HepG2 (cell line): ENCODE results near the gene RING1. TPM values are rescaled to one million over a fixed set of nuclear protein-coding genes. Genes with fewer than 3 reads are reported as not detected.
A peak's percentile ranks its signal among the peaks of the same experiment; 100 is the strongest.

Experiments used
- ARID3A ChIP-seq: IDR thresholded peaks from 2 replicates; pipeline ENCODE4 v1.6.1; 2012; ENCODE audit warnings: low read depth, low read length, improper control_type of control experiment
- ATF3 ChIP-seq: sonication (generic); formaldehyde crosslinking; IDR thresholded peaks from 2 replicates; pipeline ENCODE4 v1.4.0; 2020; ENCODE audit warnings: missing genetic modification reagents
- ATF5 ChIP-seq: sonication (generic); formaldehyde crosslinking; IDR thresholded peaks from 2 replicates; pipeline ENCODE4 v1.4.0; 2020; ENCODE audit warnings: mild to moderate bottlenecking, low read depth, missing genetic modification reagents
- CBFB ChIP-seq: sonication (generic); formaldehyde crosslinking; IDR thresholded peaks from 2 replicates; pipeline ENCODE4 v1.4.0; 2020; ENCODE audit warnings: missing genetic modification reagents
- E2F1 ChIP-seq: sonication (generic); formaldehyde crosslinking; IDR thresholded peaks from 2 replicates; pipeline ENCODE4 v1.5.0; 2020; ENCODE audit warnings: missing genetic modification reagents
- ETV6 ChIP-seq: sonication (generic); formaldehyde crosslinking; conservative IDR thresholded peaks from 2 replicates; pipeline ENCODE4 v1.4.0; 2020; ENCODE audit warnings: missing genetic modification reagents
- GLMP ChIP-seq: sonication (generic); formaldehyde crosslinking; IDR thresholded peaks from 2 replicates; pipeline ENCODE4 v1.9.0; 2021; ENCODE audit warnings: missing genetic modification reagents, mild to moderate bottlenecking, borderline replicate concordance
- HHEX ChIP-seq: IDR thresholded peaks from 2 replicates; pipeline ENCODE4 v1.6.1; 2016; ENCODE audit warnings: control low read depth
- JARID2 ChIP-seq: sonication (generic); formaldehyde crosslinking; IDR thresholded peaks from 2 replicates; pipeline ENCODE4 v1.8.1; 2023; ENCODE audit warnings: missing genetic modification reagents, inconsistent platforms; ENCODE audit not compliant: insufficient replicate concordance
- MAFG ChIP-seq: sonication (generic); formaldehyde crosslinking; IDR thresholded peaks from 2 replicates; pipeline ENCODE4 v1.5.1; 2020; ENCODE audit warnings: mild to moderate bottlenecking, missing genetic modification reagents
- NFIC ChIP-seq: IDR thresholded peaks from 2 replicates; pipeline ENCODE4 v1.6.1; 2012; ENCODE audit warnings: mild to moderate bottlenecking, low read length, inconsistent platforms
- SP1 ChIP-seq, 2 experiments: fragments of 450-650 bp in 1 of 2; sonication (generic) in 1 of 2; formaldehyde crosslinking in 1 of 2; IDR thresholded peaks; 2 replicates each; pipeline versions ENCODE4 v1.4.0 to v1.6.1; 2016 to 2020; ENCODE audit warnings: missing genetic modification reagents in 1 of 2
- TBP ChIP-seq: sonication (generic); formaldehyde crosslinking; IDR thresholded peaks from 2 replicates; pipeline ENCODE4 v1.5.0; 2020; ENCODE audit warnings: missing genetic modification reagents
- U2AF2 ChIP-seq: fragments of 200-400 bp; formaldehyde crosslinking; IDR thresholded peaks from 2 replicates; pipeline ENCODE4 v1.6.1; 2017; ENCODE audit warnings: low read depth, mild to moderate bottlenecking, low read length
- ZBTB26 ChIP-seq: IDR thresholded peaks from 2 replicates; pipeline ENCODE4 v1.6.1; 2016; ENCODE audit warnings: missing compliant biosample characterization, missing genetic modification reagents, borderline replicate concordance
- ZNF33A ChIP-seq: sonication (generic); formaldehyde crosslinking; IDR thresholded peaks from 2 replicates; pipeline ENCODE4 v1.5.1; 2020; ENCODE audit warnings: missing genetic modification reagents, mild to moderate bottlenecking, moderate library complexity, borderline replicate concordance
- ZNF33B ChIP-seq: sonication (generic); formaldehyde crosslinking; IDR thresholded peaks from 2 replicates; pipeline ENCODE4 v1.5.1; 2020; ENCODE audit warnings: mild to moderate bottlenecking, missing genetic modification reagents
- ZNF343 ChIP-seq: sonication (generic); formaldehyde crosslinking; IDR thresholded peaks from 2 replicates; pipeline ENCODE4 v1.4.0; 2020; ENCODE audit warnings: mild to moderate bottlenecking, missing genetic modification reagents
- ZNF746 ChIP-seq: sonication (generic); formaldehyde crosslinking; IDR thresholded peaks from 2 replicates; pipeline ENCODE4 v1.8.0; 2022; ENCODE audit warnings: mild to moderate bottlenecking, missing genetic modification reagents
- ZNF781 ChIP-seq: sonication (generic); formaldehyde crosslinking; IDR thresholded peaks from 2 replicates; pipeline ENCODE4 v1.5.1; 2020; ENCODE audit warnings: borderline replicate concordance, mild to moderate bottlenecking, missing genetic modification reagents; ENCODE audit errors: not compliant biosample characterization
- ZSCAN21 ChIP-seq: sonication (generic); formaldehyde crosslinking; IDR thresholded peaks from 2 replicates; pipeline ENCODE4 v1.8.0; 2022; ENCODE audit warnings: mild to moderate bottlenecking, missing genetic modification reagents, moderate library complexity, borderline replicate concordance
- polyA plus RNA-seq, 8 experiments: library from polyadenylated mRNA; depleted of rRNA in 3 of 8; stranded (reverse) in 7 of 8; unstranded in 1 of 8; fragments of >200 nt; fragmentation: Illumina TruSeq in 4 of 8; extraction: Trizol in 4 of 8; gene quantifications; 2 replicates each; pipeline versions ENCODE4 v1.2.1 to v1.2.3, GENCODE V29; 2011 to 2016; ENCODE audit warnings: low read depth in 4 of 8, missing spikeins in 1 of 8, mixed read lengths in 1 of 8; ENCODE audit not compliant: insufficient read depth in 1 of 8
- total RNA-seq, 5 experiments: library from RNA; depleted of rRNA; stranded (reverse); fragments of >200 nt; fragmentation: Illumina TruSeq; extraction: Trizol; gene quantifications; 2 replicates each; pipeline ENCODE4 v1.2.3, GENCODE V29; 2016; ENCODE audit warnings: low read depth in 1 of 5

Gene RING1
- total and polyA plus RNA-seq, 2 of the 13 experiments (the other 11 are each of a cell fraction or from before 2014, with no cell fraction given): 23.9 to 33.6 TPM

GRCh38 chr6:33198159-33198852 is 10.0 kb upstream of the RING1 start (continued):
- TF ChIP-seq ZSCAN21 (CRISPR knock-in tag): no peak
- TF ChIP-seq JARID2 (CRISPR knock-in tag): no peak
- TF ChIP-seq CBFB (CRISPR knock-in tag): no peak; the same call in 1 of the 2 replicates
- no peak for TF ChIP-seq ZNF33B (CRISPR knock-in tag)
- TF ChIP-seq E2F1: no peak
- TF ChIP-seq ATF5 (CRISPR knock-in tag): no peak
- TF ChIP-seq ARID3A: peak; percentile 94
- TF ChIP-seq ZNF343 (CRISPR knock-in tag): peak; percentile 70; the same call in 1 of the 2 replicates
- TF ChIP-seq ZNF781: peak; percentile 16
- TF ChIP-seq ZBTB26 (CRISPR knock-in tag): 0 out of 2 replicates have a peak, but pooled peaks have one; percentile 42
- no peak for TF ChIP-seq ZNF33A (CRISPR knock-in tag)
- TF ChIP-seq ATF3: no peak
- no peak for TF ChIP-seq U2AF2
- no peak for TF ChIP-seq GLMP (CRISPR knock-in tag)
- TF ChIP-seq ETV6 (CRISPR knock-in tag): no peak
- no peak for TF ChIP-seq SP1 (IDR thresholded peaks at IDR 0.05)
- no peak; the same call in 1 of the 2 replicates for TF ChIP-seq SP1 (CRISPR knock-in tag; IDR thresholded peaks at IDR 0.05)
- TF ChIP-seq NFIC: no peak
- TF ChIP-seq MAFG (CRISPR knock-in tag): no peak
- TF ChIP-seq ZNF746 (CRISPR knock-in tag): peak; percentile 97
- TF ChIP-seq HHEX (CRISPR knock-in tag): peak; percentile 82
- TF ChIP-seq TBP (CRISPR knock-in tag): no peak
